Measurements from ENCODE around the gene SMAD5. TPM values are rescaled to one million over a fixed set of nuclear protein-coding genes. Genes with fewer than 3 reads are reported as not detected.
A peak's percentile ranks its signal among the peaks of the same experiment; 100 is the strongest.

The SMAD5 gene
- total RNA-seq, 1 experiment from 2014 or later, result 106 TPM

- ChIA-PET POLR2A (interaction anchor here (0.6 kb wide), 1 partner anchor 181 kb away, joined by 5 read pairs; no protein-coding TSS in a partner anchor), CTCF (interaction anchor here (0.8 to 5.8 kb wide), 7 partner anchors 14 to 643 kb away, joined by 3 to 53 read pairs (median 5); no protein-coding TSS in a partner anchor)
- TF ChIP-seq CTCF (IDR thresholded peaks at IDR 0.05; ENCODE audit: unreplicated experiment), result no peak
- BruUV-seq (replicated peaks), result no TSS peak
- Mint-ChIP-seq H3K27me3 (ENCODE audit: insufficient read depth, unreplicated experiment) (peaks cover 13% of the 10 kb centered on the region), H3K4me1 (ENCODE audit: insufficient read depth, unreplicated experiment) (peaks cover 3% of the 10 kb centered on the region), H3K4me3 (ENCODE audit: unreplicated experiment) (no peak overlapping the region), H3K9me3 (ENCODE audit: unreplicated experiment) (no peaks in the 10 kb centered on the region), H3K27ac (ENCODE audit: low read depth, unreplicated experiment) (peak overlapping the region; percentile 3), H3K36me3 (ENCODE audit: insufficient read depth, unreplicated experiment) (no peaks in the 10 kb centered on the region)
- no peak for DNase-seq (ENCODE audit: unreplicated experiment)
- intact Hi-C loops (cut with micrococcal nuclease), result no loop called here
Measured at GRCh38 chr5:136208916-136209315, 76.3 kb downstream of the SMAD5 start.

- no peak for TF ChIP-seq CTCF (IDR thresholded peaks at IDR 0.05; ENCODE audit: unreplicated experiment)
- CTCF ChIA-PET, result interaction anchor here (0.7 to 5.9 kb wide), 14 partner anchors 11 to 643 kb away, joined by 3 to 53 read pairs (median 4); no protein-coding TSS in a partner anchor
- BruUV-seq (replicated peaks), result no TSS peak
- Mint-ChIP-seq H3K36me3 (ENCODE audit: insufficient read depth, unreplicated experiment) (no peaks in the 10 kb centered on the region), H3K4me1 (ENCODE audit: insufficient read depth, unreplicated experiment) (peaks cover 5% of the 10 kb centered on the region), H3K9me3 (ENCODE audit: unreplicated experiment) (no peaks in the 10 kb centered on the region), H3K27ac (ENCODE audit: low read depth, unreplicated experiment) (peak overlapping the region; percentile 3), H3K27me3 (ENCODE audit: insufficient read depth, unreplicated experiment) (peaks cover 13% of the 10 kb centered on the region), H3K4me3 (ENCODE audit: unreplicated experiment) (no peak overlapping the region)
- intact Hi-C loops (cut with micrococcal nuclease), result no loop called here
- POLR2A ChIA-PET, result interaction anchor here (0.6 to 1.0 kb wide), 2 partner anchors 23 to 181 kb away, joined by 3 to 5 read pairs; no protein-coding TSS in a partner anchor
- no peak for DNase-seq (ENCODE audit: unreplicated experiment)
Measured at GRCh38 chr5:136209346-136209910, 76.8 kb downstream of the SMAD5 start.

- intact Hi-C loops (cut with micrococcal nuclease), result no loop called here
- DNase-seq (ENCODE audit: unreplicated experiment), result no peak
- Mint-ChIP-seq H3K9me3 (ENCODE audit: unreplicated experiment) (no peaks in the 10 kb centered on the region), H3K4me3 (ENCODE audit: unreplicated experiment) (no peak overlapping the region), H3K4me1 (ENCODE audit: insufficient read depth, unreplicated experiment) (peaks cover 5% of the 10 kb centered on the region), H3K36me3 (ENCODE audit: insufficient read depth, unreplicated experiment) (no peaks in the 10 kb centered on the region), H3K27me3 (ENCODE audit: insufficient read depth, unreplicated experiment) (peaks cover 13% of the 10 kb centered on the region), H3K27ac (ENCODE audit: low read depth, unreplicated experiment) (no peak overlapping the region)
- TF ChIP-seq CTCF (IDR thresholded peaks at IDR 0.05; ENCODE audit: unreplicated experiment), result no peak
- ChIA-PET POLR2A (interaction anchor here (1.0 kb wide), 1 partner anchor 22 kb away, joined by 3 read pairs; no protein-coding TSS in a partner anchor), CTCF (interaction anchor here (0.7 to 5.9 kb wide), 20 partner anchors 9 to 340 kb away, joined by 3 to 65 read pairs (median 4); no protein-coding TSS in a partner anchor)
- BruUV-seq (replicated peaks), result no TSS peak
Measured at GRCh38 chr5:136210259-136210658, 77.6 kb downstream of the SMAD5 start.

GRCh38 chr5:136211282-136212040 lies 78.8 kb downstream of the SMAD5 start:
- no peak overlapping the region for H3K4me3 Mint-ChIP-seq (ENCODE audit: unreplicated experiment)
- no peak for DNase-seq (ENCODE audit: unreplicated experiment)
- POLR2A ChIA-PET, result interaction anchor here (1.3 to 1.4 kb wide), 2 partner anchors 320 to 323 kb away, joined by 4 to 5 read pairs; no protein-coding TSS in a partner anchor
- no peak overlapping the region for H3K27ac Mint-ChIP-seq (ENCODE audit: low read depth, unreplicated experiment)
- no peaks in the 10 kb centered on the region for H3K9me3 Mint-ChIP-seq (ENCODE audit: unreplicated experiment)
- H3K4me1 Mint-ChIP-seq (ENCODE audit: insufficient read depth, unreplicated experiment), result peaks cover 5% of the 10 kb centered on the region
- H3K27me3 Mint-ChIP-seq (ENCODE audit: insufficient read depth, unreplicated experiment), result peaks cover 13% of the 10 kb centered on the region
- CTCF ChIA-PET, result interaction anchor here (0.6 to 5.9 kb wide), 82 partner anchors 10 to 1423 kb away, joined by 3 to 78 read pairs (median 4); partner anchors contain the start of genes IL9, SLC25A48 and SMIM32
- no TSS peak for BruUV-seq (replicated peaks)
- intact Hi-C loops (cut with micrococcal nuclease), result loop anchor here (1.0 kb wide), 3 partner anchors 129 to 650 kb away; no protein-coding TSS in a partner anchor
- TF ChIP-seq CTCF (IDR thresholded peaks at IDR 0.05; ENCODE audit: unreplicated experiment), result no peak
- no peaks in the 10 kb centered on the region for H3K36me3 Mint-ChIP-seq (ENCODE audit: insufficient read depth, unreplicated experiment)

Measured in MCF 10A (cell line).